SK-N-MC (cell line): ENCODE results near the gene FGF14.

Source experiments
- DNase-seq: peaks from one replicate; pipeline ENCODE4 v3.0.0-alpha.2; 2011; ENCODE audit warnings: low read depth, low spot score
- H3K27ac ChIP-seq: fragments of 200-600 bp; sonication (generic); 2 replicates; pipeline ENCODE4 v1.5.1; 2016; ENCODE audit warnings: mixed run types
- H3K36me3 ChIP-seq: fragments of 200-600 bp; sonication (generic); 2 replicates; pipeline ENCODE4 v1.6.1; 2017; ENCODE audit warnings: antibody characterized with exemption, low read length, mixed read lengths; ENCODE audit not compliant: insufficient read depth
- H3K4me3 ChIP-seq: fragments of 200-600 bp; sonication (generic); 2 replicates; pipeline ENCODE4 v1.5.1; 2016
- H3K9ac ChIP-seq: fragments of 200-600 bp; sonication (generic); 2 replicates; pipeline ENCODE4 v1.8.0; 2017; ENCODE audit warnings: mixed run types, mixed read lengths; ENCODE audit not compliant: insufficient read length
- H3K9me3 ChIP-seq: fragments of 200-600 bp; sonication (generic); 2 replicates; pipeline ENCODE4 v1.6.1; 2017; ENCODE audit warnings: low read depth, mild to moderate bottlenecking, antibody characterized with exemption, low read length, moderate library complexity, mixed read lengths
- EZH2 ChIP-seq: fragments of 200-600 bp; sonication (generic); IDR thresholded peaks from one replicate; pipeline ENCODE4 v1.6.1; 2017; ENCODE audit warnings: antibody characterized with exemption
- FOXP2 ChIP-seq: optimal IDR thresholded peaks from 2 replicates; pipeline ENCODE3; 2011; ENCODE audit warnings: mild to moderate bottlenecking, moderate library complexity; ENCODE audit not compliant: insufficient read depth; ENCODE audit errors: extremely low read length, control extremely low read depth
- POLR2AphosphoS5 ChIP-seq: IDR thresholded peaks from 2 replicates; pipeline ENCODE4 v1.6.1; 2012; ENCODE audit warnings: mild to moderate bottlenecking, low read depth, low read length, borderline replicate concordance

Gene FGF14

GRCh38 chr13:101837288-101837687 lies 564.6 kb downstream of the FGF14 start:
- Histone ChIP-seq H3K36me3 (no peaks in the 10 kb centered on the region), H3K27ac (no peak overlapping the region), H3K4me3 (no peak overlapping the region), H3K9ac (no peak overlapping the region), H3K9me3 (no peaks in the 10 kb centered on the region)
- DNase-seq = no peak
- no peak for TF ChIP-seq FOXP2
- no peak for TF ChIP-seq POLR2AphosphoS5
- no peak for TF ChIP-seq EZH2

DNA sequence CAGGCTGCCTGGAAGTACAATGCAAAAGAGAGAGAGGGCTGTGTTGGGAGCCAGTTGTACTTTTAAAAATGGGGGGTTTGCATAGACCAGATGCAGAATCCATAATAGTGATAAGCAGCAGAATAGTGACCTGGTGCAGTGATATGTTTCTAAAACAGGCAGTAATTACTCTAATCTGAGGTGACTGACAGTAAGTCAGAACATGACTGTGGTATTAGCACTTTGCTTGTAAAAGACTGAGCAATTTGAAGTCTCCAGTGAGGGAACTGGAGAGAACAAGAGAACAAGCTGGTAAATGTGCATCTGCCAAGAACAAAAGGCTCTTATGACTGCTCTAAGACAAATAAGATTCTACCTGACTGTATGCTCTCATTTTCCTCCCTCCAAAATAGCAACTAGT lies 565.9 kb downstream of the FGF14 start:
- TF ChIP-seq FOXP2 (no peak), POLR2AphosphoS5 (no peak), EZH2 (no peak)
- no peak overlapping the region for H3K9ac ChIP-seq
- no peak overlapping the region for H3K27ac ChIP-seq
- no peaks in the 10 kb centered on the region for H3K9me3 ChIP-seq
- H3K36me3 ChIP-seq = no peaks in the 10 kb centered on the region
- no peak overlapping the region for H3K4me3 ChIP-seq
- no peak for DNase-seq

DNA sequence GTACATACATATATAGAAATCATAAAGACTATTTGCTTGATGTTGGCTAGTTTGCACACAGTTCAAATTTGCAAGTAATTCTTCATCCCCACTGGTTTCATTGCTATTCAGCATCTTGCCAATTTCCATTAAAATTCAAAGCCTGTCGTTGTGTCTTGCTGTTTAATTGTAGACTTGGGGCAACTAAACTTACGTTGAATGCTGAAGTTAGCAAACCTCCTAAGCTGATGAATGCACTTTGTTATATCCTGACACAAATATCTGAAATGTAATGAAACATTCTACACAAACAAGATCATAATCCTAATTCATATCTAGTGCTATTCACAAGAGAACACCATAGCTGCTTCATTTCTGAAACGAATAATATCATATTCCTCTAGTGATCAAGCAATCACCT lies 568.2 kb downstream of the FGF14 start:
- H3K27ac ChIP-seq = no peak overlapping the region
- DNase-seq = no peak
- no peak overlapping the region for H3K9ac ChIP-seq
- H3K36me3 ChIP-seq = no peaks in the 10 kb centered on the region
- no peaks in the 10 kb centered on the region for H3K9me3 ChIP-seq
- TF ChIP-seq FOXP2 (no peak), EZH2 (no peak)
- no peak overlapping the region for H3K4me3 ChIP-seq

GRCh38 chr13:101830035-101830434 lies 571.8 kb downstream of the FGF14 start:
- H3K9ac ChIP-seq = no peak overlapping the region
- H3K36me3 ChIP-seq = no peaks in the 10 kb centered on the region
- no peak for DNase-seq
- H3K27ac ChIP-seq = no peak overlapping the region
- no peaks in the 10 kb centered on the region for H3K9me3 ChIP-seq
- no peak overlapping the region for H3K4me3 ChIP-seq
- TF ChIP-seq EZH2 (no peak), FOXP2 (no peak), POLR2AphosphoS5 (no peak)

GRCh38 chr13:101829484-101829883 lies 572.4 kb downstream of the FGF14 start:
- Histone ChIP-seq H3K9me3 (no peaks in the 10 kb centered on the region), H3K36me3 (no peaks in the 10 kb centered on the region), H3K27ac (no peak overlapping the region), H3K9ac (no peak overlapping the region), H3K4me3 (no peak overlapping the region)
- no peak for TF ChIP-seq FOXP2
- no peak for TF ChIP-seq POLR2AphosphoS5
- DNase-seq = no peak

- no peak for DNase-seq
These were observed 573.7 kb downstream of the FGF14 start for GRCh38 chr13:101828119-101828518.

GRCh38 chr13:101817898-101818297 lies 584.0 kb downstream of the FGF14 start:
- Histone ChIP-seq H3K27ac (no peak overlapping the region), H3K4me3 (no peak overlapping the region), H3K9me3 (no peaks in the 10 kb centered on the region), H3K36me3 (no peaks in the 10 kb centered on the region), H3K9ac (no peak overlapping the region)
- no peak for DNase-seq
- TF ChIP-seq FOXP2 = no peak
- no peak for TF ChIP-seq EZH2
- no peak for TF ChIP-seq POLR2AphosphoS5

More at GRCh38 chr13:101828119-101828518, 573.7 kb downstream of the FGF14 start:
- no peak for TF ChIP-seq EZH2
- TF ChIP-seq POLR2AphosphoS5 = no peak
- no peak for TF ChIP-seq FOXP2
- H3K9ac ChIP-seq = no peak overlapping the region
- no peak overlapping the region for H3K4me3 ChIP-seq
- no peaks in the 10 kb centered on the region for H3K9me3 ChIP-seq
- H3K36me3 ChIP-seq = no peaks in the 10 kb centered on the region
- H3K27ac ChIP-seq = no peak overlapping the region

- H3K9me3 ChIP-seq = no peaks in the 10 kb centered on the region
- no peak overlapping the region for H3K4me3 ChIP-seq
- no peak for DNase-seq
- no peak overlapping the region for H3K27ac ChIP-seq
- H3K9ac ChIP-seq = no peak overlapping the region
- TF ChIP-seq EZH2 (no peak), FOXP2 (no peak), POLR2AphosphoS5 (no peak)
- no peaks in the 10 kb centered on the region for H3K36me3 ChIP-seq
These were observed 590.0 kb downstream of the FGF14 start for GRCh38 chr13:101811881-101812280.

DNA sequence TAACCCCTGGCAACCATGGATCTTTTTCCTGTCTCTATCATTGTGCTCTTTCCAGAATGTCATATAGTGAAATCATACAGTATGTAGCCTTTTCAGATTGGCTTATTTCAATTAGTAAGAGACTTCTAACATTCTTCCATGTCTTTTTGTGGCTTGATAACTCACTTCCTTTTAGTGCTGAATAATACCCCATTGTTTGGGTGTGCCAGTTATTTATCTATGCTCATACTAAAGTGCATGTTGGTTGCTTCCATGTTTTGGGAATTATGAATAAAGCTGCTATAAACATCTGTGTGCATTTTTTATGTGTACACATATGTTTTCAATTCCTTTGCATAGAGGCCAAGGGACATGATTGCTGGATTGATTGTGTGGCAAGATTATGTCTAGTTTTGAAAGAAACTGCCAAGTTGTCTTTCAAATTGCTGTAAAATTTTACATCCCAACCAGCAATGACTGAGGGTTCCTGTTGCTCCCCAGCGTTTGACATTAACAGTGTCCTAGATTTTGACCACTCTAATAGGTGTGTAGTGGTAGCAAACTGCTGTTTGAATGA lies 590.5 kb downstream of the FGF14 start:
- no peak for TF ChIP-seq FOXP2
- TF ChIP-seq EZH2 = no peak
- no peak for TF ChIP-seq POLR2AphosphoS5

More for the DNA sequence above, 590.5 kb downstream of the FGF14 start:
- H3K27ac ChIP-seq = no peak overlapping the region
- no peaks in the 10 kb centered on the region for H3K9me3 ChIP-seq
- no peak for DNase-seq
- H3K9ac ChIP-seq = no peak overlapping the region
- no peaks in the 10 kb centered on the region for H3K36me3 ChIP-seq
- H3K4me3 ChIP-seq = no peak overlapping the region
